ENCODE measurements around the gene OLIG1.

- TF ChIP-seq CTCF (conservative IDR thresholded peaks at IDR 0.05; ENCODE audit: low read length): no peak
- TF ChIP-seq EZH2phosphoT487 (IDR thresholded peaks at IDR 0.05; ENCODE audit: borderline replicate concordance, low read depth, low read length): no peak
Observed at GRCh38 chr21:33080376-33080775, 10.4 kb downstream of the OLIG1 start.

Data from OCI-LY7 (cell line).